Activated T-helper 1 cell treated with anti-CD3 and anti-CD28 coated beads, Interleukin-12 subunit alpha, Interleukin-12 subunit beta, Interleukin-2, Interleukin-4 antibody, amounts not matched to agents 30 ng/mL and 10 ng/mL and 1 ng/mL, durations not matched to agents 14 hours and 24 hours and 36 hours (primary cell): ENCODE results near the gene PPP1R12A. TPM values are rescaled to one million over a fixed set of nuclear protein-coding genes. Genes with fewer than 3 reads are reported as not detected.

Experiments used
- DNase-seq: peaks from one replicate; pipeline ENCODE4 v3.0.0; 2021; ENCODE audit warnings: low spot score
- H3K27ac Mint-ChIP-seq: one replicate; pipeline ENCODE4 v1.8.0; 2021; ENCODE audit warnings: mild to moderate bottlenecking, mixed read lengths
- H3K27me3 Mint-ChIP-seq: one replicate; pipeline ENCODE4 v1.8.0; 2022; ENCODE audit warnings: mild to moderate bottlenecking, moderate library complexity, mixed read lengths; ENCODE audit not compliant: insufficient read depth
- H3K36me3 Mint-ChIP-seq: one replicate; pipeline ENCODE4 v1.8.0; 2021; ENCODE audit warnings: low read depth, mixed read lengths
- H3K4me1 Mint-ChIP-seq: one replicate; pipeline ENCODE4 v1.8.0; 2021; ENCODE audit warnings: low read depth, mixed read lengths
- H3K4me3 Mint-ChIP-seq: one replicate; pipeline ENCODE4 v1.8.0; 2021; ENCODE audit warnings: mild to moderate bottlenecking, moderate library complexity, mixed read lengths
- H3K9me3 Mint-ChIP-seq: one replicate; pipeline ENCODE4 v1.8.0; 2021; ENCODE audit warnings: mixed read lengths
- intact Hi-C: fragments of 100-400 bp; cut with micrococcal nuclease; formaldehyde crosslinking; loops from one replicate; pipeline ENCODE4 v1.15.1; 2024
- total RNA-seq: library from RNA; stranded (reverse); gene quantifications from 2 replicates; pipeline ENCODE4 v1.2.3, GENCODE V29; 2022

The PPP1R12A gene
- total RNA-seq, 1 donor from 2014 or later, result 85.0 TPM

- peaks cover 16% of the 10 kb centered on the region for H3K4me1 Mint-ChIP-seq
- no peaks in the 10 kb centered on the region for H3K9me3 Mint-ChIP-seq
- H3K36me3 Mint-ChIP-seq, result peaks cover 2% of the 10 kb centered on the region
- H3K27ac Mint-ChIP-seq, result no peak overlapping the region
- DNase-seq, result no peak
- H3K27me3 Mint-ChIP-seq, result no peaks in the 10 kb centered on the region
- no peak overlapping the region for H3K4me3 Mint-ChIP-seq
- intact Hi-C loops, result no loop called here
These were observed 33.4 kb downstream of the PPP1R12A start for GRCh38 chr12:79901506-79901905.

- no peak overlapping the region for H3K27ac Mint-ChIP-seq
- H3K9me3 Mint-ChIP-seq, result no peaks in the 10 kb centered on the region
- no peak for DNase-seq
- no peaks in the 10 kb centered on the region for H3K27me3 Mint-ChIP-seq
- H3K36me3 Mint-ChIP-seq, result peaks cover 2% of the 10 kb centered on the region
- intact Hi-C loops, result no loop called here
- H3K4me1 Mint-ChIP-seq, result peaks cover 16% of the 10 kb centered on the region
- no peak overlapping the region for H3K4me3 Mint-ChIP-seq
These were observed 33.9 kb downstream of the PPP1R12A start for GRCh38 chr12:79900951-79901350.

GRCh38 chr12:79900199-79900598 is 34.7 kb downstream of the PPP1R12A start:
- peaks cover 16% of the 10 kb centered on the region for H3K4me1 Mint-ChIP-seq
- intact Hi-C loops, result no loop called here
- DNase-seq, result no peak
- no peaks in the 10 kb centered on the region for H3K9me3 Mint-ChIP-seq
- H3K27ac Mint-ChIP-seq, result no peak overlapping the region
- peaks cover 2% of the 10 kb centered on the region for H3K36me3 Mint-ChIP-seq
- no peaks in the 10 kb centered on the region for H3K27me3 Mint-ChIP-seq
- no peak overlapping the region for H3K4me3 Mint-ChIP-seq

- intact Hi-C loops, result no loop called here
- Mint-ChIP-seq H3K27me3 (no peaks in the 10 kb centered on the region), H3K9me3 (no peaks in the 10 kb centered on the region), H3K27ac (no peak overlapping the region), H3K4me1 (peaks cover 21% of the 10 kb centered on the region), H3K4me3 (no peak overlapping the region), H3K36me3 (no peaks in the 10 kb centered on the region)
- DNase-seq, result no peak
These were observed 37.3 kb downstream of the PPP1R12A start for GRCh38 chr12:79897617-79898016.

GRCh38 chr12:79895804-79896203 is 39.1 kb downstream of the PPP1R12A start:
- Mint-ChIP-seq H3K9me3 (peaks cover 3% of the 10 kb centered on the region), H3K27ac (no peak overlapping the region), H3K4me3 (no peak overlapping the region), H3K4me1 (peaks cover 27% of the 10 kb centered on the region), H3K27me3 (no peaks in the 10 kb centered on the region), H3K36me3 (peaks cover 4% of the 10 kb centered on the region)
- no peak for DNase-seq
- intact Hi-C loops, result no loop called here

GRCh38 chr12:79895071-79895470 is 39.8 kb downstream of the PPP1R12A start:
- Mint-ChIP-seq H3K4me1 (peaks cover 34% of the 10 kb centered on the region), H3K9me3 (peaks cover 3% of the 10 kb centered on the region), H3K36me3 (peaks cover 4% of the 10 kb centered on the region), H3K27ac (no peak overlapping the region), H3K4me3 (no peak overlapping the region), H3K27me3 (no peaks in the 10 kb centered on the region)
- DNase-seq, result no peak
- intact Hi-C loops, result no loop called here

- DNase-seq, result no peak
- Mint-ChIP-seq H3K36me3 (peaks cover 4% of the 10 kb centered on the region), H3K9me3 (peaks cover 3% of the 10 kb centered on the region), H3K27me3 (no peaks in the 10 kb centered on the region), H3K27ac (no peak overlapping the region), H3K4me1 (peaks cover 39% of the 10 kb centered on the region), H3K4me3 (no peak overlapping the region)
- intact Hi-C loops, result no loop called here
These were observed 43.3 kb downstream of the PPP1R12A start for GRCh38 chr12:79891506-79892162.

- Mint-ChIP-seq H3K36me3 (peaks cover 4% of the 10 kb centered on the region), H3K27ac (no peak overlapping the region), H3K9me3 (peaks cover 3% of the 10 kb centered on the region), H3K4me3 (no peak overlapping the region), H3K27me3 (no peaks in the 10 kb centered on the region), H3K4me1 (peaks cover 39% of the 10 kb centered on the region)
- DNase-seq, result no peak
- intact Hi-C loops, result loop anchor here (1.0 kb wide), 3 partner anchors 47 to 382 kb away; partner anchors contain the start of gene PPP1R12A
These were observed 47.0 kb downstream of the PPP1R12A start for GRCh38 chr12:79887890-79888289.

- peaks cover 1% of the 10 kb centered on the region for H3K9me3 Mint-ChIP-seq
- no peaks in the 10 kb centered on the region for H3K27me3 Mint-ChIP-seq
- no peak for DNase-seq
- intact Hi-C loops, result loop anchor here (1.0 kb wide), 3 partner anchors 48 to 383 kb away; partner anchors contain the start of gene PPP1R12A
- peaks cover 45% of the 10 kb centered on the region for H3K4me1 Mint-ChIP-seq
- no peak overlapping the region for H3K4me3 Mint-ChIP-seq
- H3K36me3 Mint-ChIP-seq, result peaks cover 2% of the 10 kb centered on the region
- H3K27ac Mint-ChIP-seq, result no peak overlapping the region
These were observed 47.9 kb downstream of the PPP1R12A start for GRCh38 chr12:79886917-79887519.

GRCh38 chr12:79885911-79886490 is 48.9 kb downstream of the PPP1R12A start:
- no peak for DNase-seq
- Mint-ChIP-seq H3K4me1 (peaks cover 51% of the 10 kb centered on the region), H3K36me3 (no peaks in the 10 kb centered on the region), H3K4me3 (no peak overlapping the region), H3K27ac (no peak overlapping the region), H3K27me3 (no peaks in the 10 kb centered on the region), H3K9me3 (no peaks in the 10 kb centered on the region)
- intact Hi-C loops, result no loop called here

- H3K27ac Mint-ChIP-seq, result no peak overlapping the region
- intact Hi-C loops, result no loop called here
- H3K4me3 Mint-ChIP-seq, result no peak overlapping the region
- H3K27me3 Mint-ChIP-seq, result no peaks in the 10 kb centered on the region
- peaks cover under 1% of the 10 kb centered on the region for H3K36me3 Mint-ChIP-seq
- peaks cover 50% of the 10 kb centered on the region for H3K4me1 Mint-ChIP-seq
- DNase-seq, result no peak
- H3K9me3 Mint-ChIP-seq, result no peaks in the 10 kb centered on the region
These were observed 50.4 kb downstream of the PPP1R12A start for GRCh38 chr12:79884401-79885006.

- Mint-ChIP-seq H3K4me3 (no peak overlapping the region), H3K4me1 (peaks cover 42% of the 10 kb centered on the region), H3K27ac (no peak overlapping the region), H3K27me3 (no peaks in the 10 kb centered on the region), H3K36me3 (peaks cover 3% of the 10 kb centered on the region), H3K9me3 (no peaks in the 10 kb centered on the region)
- DNase-seq, result no peak
- intact Hi-C loops, result no loop called here
These were observed 51.7 kb downstream of the PPP1R12A start for GRCh38 chr12:79883216-79883615.

- intact Hi-C loops, result no loop called here
- Mint-ChIP-seq H3K36me3 (peaks cover 4% of the 10 kb centered on the region), H3K4me1 (peaks cover 45% of the 10 kb centered on the region), H3K4me3 (no peak overlapping the region), H3K9me3 (no peaks in the 10 kb centered on the region), H3K27ac (no peak overlapping the region), H3K27me3 (no peaks in the 10 kb centered on the region)
- DNase-seq, result no peak
These were observed 53.5 kb downstream of the PPP1R12A start for GRCh38 chr12:79881351-79881750.
